WTC11 (cell line): ENCODE results near the gene RNF150. TPM values are rescaled to one million over a fixed set of nuclear protein-coding genes. Genes with fewer than 3 reads are reported as not detected.

Experiments
- ATAC-seq: fragments of 200-7000 bp; cut with Tn5 transposase; 2 replicates; pipeline ENCODE4 v1.10.0; 2021; ENCODE audit warnings: mild to moderate bottlenecking, moderate library complexity
- CTCF ChIA-PET: fragments of 300-600 bp; sonication (Branson Sonifier 250); formaldehyde crosslinking; loops from one replicate; lab custom pipeline; 2021; ENCODE audit warnings: antibody characterized with exemption; lab: Charles Lee
- POLR2A ChIA-PET: fragments of 350-600 bp; sonication (Branson Sonifier 250); formaldehyde crosslinking; loops from one replicate; lab custom pipeline; 2021; ENCODE audit warnings: antibody characterized with exemption; lab: Charles Lee
- DNase-seq: peaks from one replicate; pipeline ENCODE4 v3.0.0; 2021; ENCODE audit warnings: low spot score
- H3K27ac Mint-ChIP-seq: 2 replicates; pipeline ENCODE4 v1.8.0; 2021; ENCODE audit warnings: mixed read lengths
- H3K27me3 Mint-ChIP-seq: 2 replicates; pipeline ENCODE4 v1.8.0; 2021; ENCODE audit warnings: low read depth, mild to moderate bottlenecking, moderate library complexity, mixed read lengths
- H3K36me3 Mint-ChIP-seq: 2 replicates; pipeline ENCODE4 v1.8.0; 2021; ENCODE audit warnings: mixed read lengths
- H3K4me1 Mint-ChIP-seq: 2 replicates; pipeline ENCODE4 v1.8.0; 2022; ENCODE audit warnings: mixed read lengths
- H3K4me3 Mint-ChIP-seq: 2 replicates; pipeline ENCODE4 v1.8.0; 2021; ENCODE audit warnings: mild to moderate bottlenecking, moderate library complexity, mixed read lengths
- H3K9me3 Mint-ChIP-seq: 2 replicates; pipeline ENCODE4 v1.8.0; 2021; ENCODE audit warnings: mixed read lengths
- AFF4 ChIP-seq: sonication (generic); formaldehyde crosslinking; IDR thresholded peaks from 2 replicates; pipeline ENCODE4 v1.8.1; 2023; ENCODE audit warnings: mild to moderate bottlenecking, missing genetic modification reagents, borderline replicate concordance
- ATF2 ChIP-seq: sonication (generic); formaldehyde crosslinking; IDR thresholded peaks from 2 replicates; pipeline ENCODE4 v1.8.1; 2022; ENCODE audit warnings: low read depth, missing genetic modification reagents, borderline replicate concordance
- E2F5 ChIP-seq: sonication (generic); formaldehyde crosslinking; IDR thresholded peaks from 2 replicates; pipeline ENCODE4 v1.8.1; 2022; ENCODE audit warnings: mild to moderate bottlenecking, moderate library complexity, missing genetic modification reagents
- GABPB1 ChIP-seq: sonication (generic); formaldehyde crosslinking; IDR thresholded peaks from 2 replicates; pipeline ENCODE4 v1.8.1; 2023; ENCODE audit warnings: mild to moderate bottlenecking, missing genetic modification reagents
- GRHL2 ChIP-seq: fragments of 250-450 bp; sonication (Bioruptor Pico); IDR thresholded peaks from 2 replicates; pipeline ENCODE4 v1.8.0; 2022; ENCODE audit warnings: mild to moderate bottlenecking, moderate library complexity; ENCODE audit not compliant: insufficient replicate concordance, severe bottlenecking
- JUN ChIP-seq: sonication (generic); formaldehyde crosslinking; IDR thresholded peaks from 2 replicates; pipeline ENCODE4 v1.8.0; 2023; ENCODE audit warnings: mild to moderate bottlenecking, missing genetic modification reagents
- MAX ChIP-seq: sonication (generic); formaldehyde crosslinking; IDR thresholded peaks from 2 replicates; pipeline ENCODE4 v1.8.0; 2022; ENCODE audit warnings: mild to moderate bottlenecking, missing genetic modification reagents
- NR1H2 ChIP-seq: sonication (generic); formaldehyde crosslinking; IDR thresholded peaks from 2 replicates; pipeline ENCODE4 v1.9.0; 2021; ENCODE audit warnings: mild to moderate bottlenecking, moderate library complexity, missing genetic modification reagents
- RELA ChIP-seq: sonication (generic); formaldehyde crosslinking; IDR thresholded peaks from 2 replicates; pipeline ENCODE4 v1.8.1; 2022; ENCODE audit warnings: missing genetic modification reagents, mild to moderate bottlenecking, borderline replicate concordance
- ZMAT4 ChIP-seq: fragments of 250-450 bp; sonication (Bioruptor Pico); IDR thresholded peaks from 2 replicates; pipeline ENCODE4 v1.9.0; 2021; ENCODE audit warnings: mild to moderate bottlenecking
- total RNA-seq: library from RNA; stranded (reverse); gene quantifications from 3 replicates; pipeline ENCODE4 v1.2.3, GENCODE V29; 2021
- TF ChIP-seq, protein P1 (sequence below): sonication (generic); formaldehyde crosslinking; IDR thresholded peaks from 2 replicates; pipeline ENCODE4 v1.8.0; 2023; ENCODE audit warnings: mild to moderate bottlenecking, missing genetic modification reagents
- TF ChIP-seq, protein P2 (sequence below): fragments of 250-450 bp; sonication (Bioruptor Pico); IDR thresholded peaks from 2 replicates; pipeline ENCODE4 v1.9.0; 2021; ENCODE audit warnings: mild to moderate bottlenecking
- TF ChIP-seq, protein P3 (sequence below): sonication (generic); formaldehyde crosslinking; IDR thresholded peaks from 2 replicates; pipeline ENCODE4 v1.8.1; 2023; ENCODE audit warnings: mild to moderate bottlenecking, missing genetic modification reagents
- TF ChIP-seq, protein P4 (sequence below): sonication (generic); formaldehyde crosslinking; conservative IDR thresholded peaks from 2 replicates; pipeline ENCODE4 v1.8.1; 2023; ENCODE audit warnings: mild to moderate bottlenecking, low read depth, missing genetic modification reagents, moderate library complexity

Gene RNF150
- total RNA-seq, 1 experiment from 2014 or later, result 5.9 TPM

DNA sequence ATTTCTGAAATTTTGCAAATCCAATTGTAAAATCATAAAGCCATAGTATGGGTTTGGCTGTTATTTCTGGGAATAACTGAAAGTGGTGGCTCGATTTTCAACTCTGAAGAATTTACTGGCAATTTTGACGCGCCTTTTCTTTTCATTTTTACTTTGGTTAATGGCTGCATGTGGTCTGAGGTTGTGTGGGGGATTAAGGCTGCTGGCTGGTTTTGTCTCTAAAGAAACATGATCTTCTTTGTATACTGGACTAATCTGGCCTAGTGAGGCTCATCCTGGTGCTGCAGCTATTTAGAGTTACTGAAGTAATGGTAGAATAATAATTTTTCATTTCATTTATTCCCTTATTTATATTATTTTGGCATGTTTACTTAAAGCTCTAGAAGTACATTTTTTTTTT, 164.0 kb downstream of the RNF150 start (continued):
- TF ChIP-seq AFF4 (CRISPR knock-in tag), result no peak
- TF ChIP-seq, protein P1, sequence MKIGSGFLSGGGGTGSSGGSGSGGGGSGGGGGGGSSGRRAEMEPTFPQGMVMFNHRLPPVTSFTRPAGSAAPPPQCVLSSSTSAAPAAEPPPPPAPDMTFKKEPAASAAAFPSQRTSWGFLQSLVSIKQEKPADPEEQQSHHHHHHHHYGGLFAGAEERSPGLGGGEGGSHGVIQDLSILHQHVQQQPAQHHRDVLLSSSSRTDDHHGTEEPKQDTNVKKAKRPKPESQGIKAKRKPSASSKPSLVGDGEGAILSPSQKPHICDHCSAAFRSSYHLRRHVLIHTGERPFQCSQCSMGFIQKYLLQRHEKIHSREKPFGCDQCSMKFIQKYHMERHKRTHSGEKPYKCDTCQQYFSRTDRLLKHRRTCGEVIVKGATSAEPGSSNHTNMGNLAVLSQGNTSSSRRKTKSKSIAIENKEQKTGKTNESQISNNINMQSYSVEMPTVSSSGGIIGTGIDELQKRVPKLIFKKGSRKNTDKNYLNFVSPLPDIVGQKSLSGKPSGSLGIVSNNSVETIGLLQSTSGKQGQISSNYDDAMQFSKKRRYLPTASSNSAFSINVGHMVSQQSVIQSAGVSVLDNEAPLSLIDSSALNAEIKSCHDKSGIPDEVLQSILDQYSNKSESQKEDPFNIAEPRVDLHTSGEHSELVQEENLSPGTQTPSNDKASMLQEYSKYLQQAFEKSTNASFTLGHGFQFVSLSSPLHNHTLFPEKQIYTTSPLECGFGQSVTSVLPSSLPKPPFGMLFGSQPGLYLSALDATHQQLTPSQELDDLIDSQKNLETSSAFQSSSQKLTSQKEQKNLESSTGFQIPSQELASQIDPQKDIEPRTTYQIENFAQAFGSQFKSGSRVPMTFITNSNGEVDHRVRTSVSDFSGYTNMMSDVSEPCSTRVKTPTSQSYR (CRISPR knock-in tag), result no peak
- no peak for TF ChIP-seq E2F5 (CRISPR knock-in tag)
- TF ChIP-seq, protein P2, sequence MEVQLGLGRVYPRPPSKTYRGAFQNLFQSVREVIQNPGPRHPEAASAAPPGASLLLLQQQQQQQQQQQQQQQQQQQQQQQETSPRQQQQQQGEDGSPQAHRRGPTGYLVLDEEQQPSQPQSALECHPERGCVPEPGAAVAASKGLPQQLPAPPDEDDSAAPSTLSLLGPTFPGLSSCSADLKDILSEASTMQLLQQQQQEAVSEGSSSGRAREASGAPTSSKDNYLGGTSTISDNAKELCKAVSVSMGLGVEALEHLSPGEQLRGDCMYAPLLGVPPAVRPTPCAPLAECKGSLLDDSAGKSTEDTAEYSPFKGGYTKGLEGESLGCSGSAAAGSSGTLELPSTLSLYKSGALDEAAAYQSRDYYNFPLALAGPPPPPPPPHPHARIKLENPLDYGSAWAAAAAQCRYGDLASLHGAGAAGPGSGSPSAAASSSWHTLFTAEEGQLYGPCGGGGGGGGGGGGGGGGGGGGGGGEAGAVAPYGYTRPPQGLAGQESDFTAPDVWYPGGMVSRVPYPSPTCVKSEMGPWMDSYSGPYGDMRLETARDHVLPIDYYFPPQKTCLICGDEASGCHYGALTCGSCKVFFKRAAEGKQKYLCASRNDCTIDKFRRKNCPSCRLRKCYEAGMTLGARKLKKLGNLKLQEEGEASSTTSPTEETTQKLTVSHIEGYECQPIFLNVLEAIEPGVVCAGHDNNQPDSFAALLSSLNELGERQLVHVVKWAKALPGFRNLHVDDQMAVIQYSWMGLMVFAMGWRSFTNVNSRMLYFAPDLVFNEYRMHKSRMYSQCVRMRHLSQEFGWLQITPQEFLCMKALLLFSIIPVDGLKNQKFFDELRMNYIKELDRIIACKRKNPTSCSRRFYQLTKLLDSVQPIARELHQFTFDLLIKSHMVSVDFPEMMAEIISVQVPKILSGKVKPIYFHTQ, result no peak
- TF ChIP-seq JUN, result no peak

DNA sequence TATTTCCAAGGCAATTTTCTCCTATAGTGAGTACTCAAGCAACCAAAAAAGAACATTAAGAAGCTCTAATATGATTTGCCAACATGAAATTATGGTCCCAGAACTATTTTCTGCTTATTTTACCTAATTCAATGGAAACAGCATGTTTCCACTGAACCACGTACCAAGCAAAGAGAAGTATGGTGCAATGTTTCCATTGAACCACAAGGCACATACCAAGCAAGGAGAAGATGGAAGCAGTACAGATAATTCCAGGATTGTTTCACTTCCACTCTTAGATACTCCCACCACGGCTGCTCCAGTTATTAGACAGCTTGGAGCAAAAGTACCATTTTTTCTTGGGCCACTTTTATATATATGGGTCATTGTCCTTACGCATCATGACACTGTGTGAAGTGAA, 164.9 kb downstream of the RNF150 start:
- H3K36me3 Mint-ChIP-seq, result no peaks in the 10 kb centered on the region
- no peak overlapping the region for H3K27ac Mint-ChIP-seq
- no peak for ATAC-seq
- peaks cover 17% of the 10 kb centered on the region for H3K4me1 Mint-ChIP-seq
- H3K4me3 Mint-ChIP-seq, result no peak overlapping the region
- no peak for DNase-seq
- ChIA-PET CTCF (no interaction called here), POLR2A (no interaction called here)
- H3K9me3 Mint-ChIP-seq, result no peaks in the 10 kb centered on the region
- H3K27me3 Mint-ChIP-seq, result no peaks in the 10 kb centered on the region
- TF ChIP-seq AFF4 (CRISPR knock-in tag) (no peak), RELA (CRISPR knock-in tag) (no peak), ZMAT4 (CRISPR knock-in tag) (no peak), ATF2 (CRISPR knock-in tag) (no peak), MAX (CRISPR knock-in tag) (no peak), GRHL2 (CRISPR knock-in tag) (no peak), NR1H2 (no peak), GABPB1 (CRISPR knock-in tag) (no peak)
- TF ChIP-seq, protein P3, sequence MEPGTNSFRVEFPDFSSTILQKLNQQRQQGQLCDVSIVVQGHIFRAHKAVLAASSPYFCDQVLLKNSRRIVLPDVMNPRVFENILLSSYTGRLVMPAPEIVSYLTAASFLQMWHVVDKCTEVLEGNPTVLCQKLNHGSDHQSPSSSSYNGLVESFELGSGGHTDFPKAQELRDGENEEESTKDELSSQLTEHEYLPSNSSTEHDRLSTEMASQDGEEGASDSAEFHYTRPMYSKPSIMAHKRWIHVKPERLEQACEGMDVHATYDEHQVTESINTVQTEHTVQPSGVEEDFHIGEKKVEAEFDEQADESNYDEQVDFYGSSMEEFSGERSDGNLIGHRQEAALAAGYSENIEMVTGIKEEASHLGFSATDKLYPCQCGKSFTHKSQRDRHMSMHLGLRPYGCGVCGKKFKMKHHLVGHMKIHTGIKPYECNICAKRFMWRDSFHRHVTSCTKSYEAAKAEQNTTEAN (CRISPR knock-in tag), result no peak
- TF ChIP-seq, protein P4, sequence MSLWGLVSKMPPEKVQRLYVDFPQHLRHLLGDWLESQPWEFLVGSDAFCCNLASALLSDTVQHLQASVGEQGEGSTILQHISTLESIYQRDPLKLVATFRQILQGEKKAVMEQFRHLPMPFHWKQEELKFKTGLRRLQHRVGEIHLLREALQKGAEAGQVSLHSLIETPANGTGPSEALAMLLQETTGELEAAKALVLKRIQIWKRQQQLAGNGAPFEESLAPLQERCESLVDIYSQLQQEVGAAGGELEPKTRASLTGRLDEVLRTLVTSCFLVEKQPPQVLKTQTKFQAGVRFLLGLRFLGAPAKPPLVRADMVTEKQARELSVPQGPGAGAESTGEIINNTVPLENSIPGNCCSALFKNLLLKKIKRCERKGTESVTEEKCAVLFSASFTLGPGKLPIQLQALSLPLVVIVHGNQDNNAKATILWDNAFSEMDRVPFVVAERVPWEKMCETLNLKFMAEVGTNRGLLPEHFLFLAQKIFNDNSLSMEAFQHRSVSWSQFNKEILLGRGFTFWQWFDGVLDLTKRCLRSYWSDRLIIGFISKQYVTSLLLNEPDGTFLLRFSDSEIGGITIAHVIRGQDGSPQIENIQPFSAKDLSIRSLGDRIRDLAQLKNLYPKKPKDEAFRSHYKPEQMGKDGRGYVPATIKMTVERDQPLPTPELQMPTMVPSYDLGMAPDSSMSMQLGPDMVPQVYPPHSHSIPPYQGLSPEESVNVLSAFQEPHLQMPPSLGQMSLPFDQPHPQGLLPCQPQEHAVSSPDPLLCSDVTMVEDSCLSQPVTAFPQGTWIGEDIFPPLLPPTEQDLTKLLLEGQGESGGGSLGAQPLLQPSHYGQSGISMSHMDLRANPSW (CRISPR knock-in tag), result no peak
